Naive thymus-derived CD8-positive, alpha-beta T cell (primary cell): ENCODE results near the gene CTNNA2. TPM values are rescaled to one million over a fixed set of nuclear protein-coding genes. Genes with fewer than 3 reads are reported as not detected.

Source experiments
- ATAC-seq, 2 donors: fragments of 150-1000 bp; cut with Tn5 transposase in 1 of 2; sonication (Bioruptor Pico), chemical (Tn5 transposase) in 1 of 2; 1 replicate in 1 of 2; 2 replicates in 1 of 2; pipeline ENCODE4 v1.10.0; 2021; ENCODE audit warnings: mild to moderate bottlenecking in 2 of 2, moderate library complexity in 2 of 2
- POLR2A ChIA-PET: fragments of 350-600 bp; sonication (Branson Sonifier 250); formaldehyde crosslinking; loops from one replicate; lab custom pipeline; 2021; ENCODE audit warnings: antibody characterized with exemption; lab: Charles Lee
- DNase-seq, 10 donors: peaks; one replicate each; pipeline versions ENCODE4 v3.0.0 to v3.0.0-alpha.2; 2020 to 2022
- H3K27ac Mint-ChIP-seq, 10 donors: one replicate each; pipeline ENCODE4 v1.8.0; 2020 to 2022; ENCODE audit warnings: mild to moderate bottlenecking in 10 of 10, mixed read lengths in 10 of 10, moderate library complexity in 4 of 10, inconsistent platforms in 1 of 10
- H3K27me3 Mint-ChIP-seq, 5 donors: one replicate each; pipeline ENCODE4 v1.8.0; 2021 to 2022; ENCODE audit warnings: mixed read lengths in 5 of 5
- H3K36me3 Mint-ChIP-seq, 3 donors: one replicate each; pipeline ENCODE4 v1.8.0; 2020 to 2022; ENCODE audit warnings: mixed read lengths in 3 of 3, mild to moderate bottlenecking in 2 of 3, inconsistent platforms in 1 of 3
- H3K4me1 Mint-ChIP-seq, 4 donors: one replicate each; pipeline ENCODE4 v1.8.0; 2021 to 2022; ENCODE audit warnings: mixed read lengths in 4 of 4
- H3K4me3 Mint-ChIP-seq, 10 donors: one replicate each; pipeline ENCODE4 v1.8.0; 2020 to 2022; ENCODE audit warnings: mild to moderate bottlenecking in 10 of 10, mixed read lengths in 10 of 10, moderate library complexity in 6 of 10, inconsistent platforms in 1 of 10
- H3K9me3 Mint-ChIP-seq, 9 donors: one replicate each; pipeline ENCODE4 v1.8.0; 2020 to 2022; ENCODE audit warnings: mixed read lengths in 9 of 9, mild to moderate bottlenecking in 3 of 9, inconsistent platforms in 1 of 9, moderate library complexity in 1 of 9
- polyA plus RNA-seq, 3 donors: library from polyadenylated mRNA; unstranded; fragments of 300-500 nt; fragmentation: Illumina TruSeq; gene quantifications; one replicate each; pipeline ENCODE4 v1.2.3, GENCODE V29; 2021
- total RNA-seq, 8 experiments: library from RNA in 2 of 8; stranded (reverse) in 2 of 8; gene quantifications; one replicate each; pipeline ENCODE4 v1.2.3 and lab custom pipeline; 2021 to 2026

The CTNNA2 gene
- total and polyA plus RNA-seq, 5 experiments from 2014 or later: not detected

DNA sequence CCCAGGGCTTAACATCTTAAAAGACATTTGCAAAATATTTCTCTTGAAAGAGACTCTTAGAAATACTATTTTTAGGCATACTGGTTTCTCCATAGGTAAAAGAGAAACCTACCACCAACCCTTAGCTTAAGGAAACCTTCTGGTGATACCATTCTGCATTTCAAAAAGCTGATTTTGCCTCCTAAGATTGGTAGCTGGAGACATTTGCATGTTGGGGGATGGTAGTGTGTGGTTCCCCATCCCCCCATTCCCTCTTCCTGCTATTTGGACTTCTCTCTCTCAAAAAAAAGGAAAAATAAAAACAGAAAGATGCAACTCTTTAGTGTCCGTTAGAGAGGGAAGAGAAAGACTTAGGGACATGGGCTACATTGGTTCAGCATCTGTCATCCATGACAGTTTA lies 787.5 kb downstream of the CTNNA2 start:
- peaks cover 0 to 4% (median 0%) of the 10 kb centered on the region in 3 donors for H3K36me3 Mint-ChIP-seq
- H3K4me1 Mint-ChIP-seq: peaks cover 0 to 2% (median 0%) of the 10 kb centered on the region in 4 donors
- peaks cover 0 to 15% (median 3%) of the 10 kb centered on the region in 9 donors for H3K9me3 Mint-ChIP-seq
- no peak overlapping the region for H3K27ac Mint-ChIP-seq
- no peak for DNase-seq
- H3K27me3 Mint-ChIP-seq: peaks cover 23 to 52% (median 43%) of the 10 kb centered on the region in 5 donors
- no peak for ATAC-seq
- H3K4me3 Mint-ChIP-seq: no peak overlapping the region
- POLR2A ChIA-PET: no interaction called here

DNA sequence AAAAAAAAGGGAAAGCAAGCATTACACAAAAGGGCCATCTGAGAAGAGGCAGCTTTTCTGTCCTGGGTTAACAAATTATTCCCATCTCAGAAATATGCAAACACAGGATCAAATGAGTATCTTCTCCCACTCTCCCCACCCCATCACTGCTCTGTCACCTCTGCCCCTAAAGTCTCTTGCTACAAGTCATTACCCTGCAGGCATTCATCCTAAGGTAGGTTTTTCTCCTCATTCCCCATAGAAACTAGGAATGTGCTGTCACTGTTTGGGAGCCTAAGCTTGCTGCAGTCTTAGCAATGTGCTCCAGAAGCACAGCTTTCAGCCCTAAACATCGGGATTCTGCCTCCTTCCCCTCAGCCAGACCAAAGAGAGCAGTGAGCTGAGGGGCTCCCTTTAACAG lies 788.1 kb downstream of the CTNNA2 start:
- peaks cover 25 to 54% (median 43%) of the 10 kb centered on the region in 5 donors for H3K27me3 Mint-ChIP-seq
- peaks cover 0 to 19% (median 2%) of the 10 kb centered on the region in 9 donors for H3K9me3 Mint-ChIP-seq
- POLR2A ChIA-PET: no interaction called here
- H3K4me1 Mint-ChIP-seq: peaks cover 0 to 2% (median 0%) of the 10 kb centered on the region in 4 donors
- peak overlapping the region in 1 of 10 donors; percentile 18 for H3K27ac Mint-ChIP-seq
- DNase-seq: no peak
- H3K4me3 Mint-ChIP-seq: no peak overlapping the region
- no peak for ATAC-seq
- H3K36me3 Mint-ChIP-seq: peaks cover 0 to 4% (median under 1%) of the 10 kb centered on the region in 3 donors

DNA sequence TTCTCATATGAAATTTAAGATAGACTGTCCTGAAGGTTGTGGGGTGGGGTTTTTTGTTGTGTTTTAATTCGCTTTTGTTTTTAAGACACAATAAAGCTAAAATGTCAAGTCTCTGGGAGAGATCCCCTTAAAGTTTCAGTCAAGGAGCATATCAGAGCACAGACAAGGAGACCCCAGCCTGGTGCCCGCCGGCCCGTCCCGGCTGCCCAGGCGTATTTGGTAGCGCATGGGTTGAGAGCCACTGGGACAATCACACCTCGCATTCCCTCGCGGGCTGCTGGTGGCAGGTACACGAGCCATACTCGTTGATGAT lies 789.1 kb downstream of the CTNNA2 start:
- Mint-ChIP-seq H3K9me3 (peaks cover 0 to 17% (median 7%) of the 10 kb centered on the region in 9 donors), H3K36me3 (peaks cover 0 to 7% (median 6%) of the 10 kb centered on the region in 3 donors), H3K4me3 (no peak overlapping the region), H3K27ac (no peak overlapping the region), H3K27me3 (peaks cover 25 to 62% (median 47%) of the 10 kb centered on the region in 5 donors), H3K4me1 (peaks cover 0 to 2% (median 0%) of the 10 kb centered on the region in 4 donors)
- ATAC-seq (no peak), DNase-seq (no peak)
- POLR2A ChIA-PET: no interaction called here

DNA sequence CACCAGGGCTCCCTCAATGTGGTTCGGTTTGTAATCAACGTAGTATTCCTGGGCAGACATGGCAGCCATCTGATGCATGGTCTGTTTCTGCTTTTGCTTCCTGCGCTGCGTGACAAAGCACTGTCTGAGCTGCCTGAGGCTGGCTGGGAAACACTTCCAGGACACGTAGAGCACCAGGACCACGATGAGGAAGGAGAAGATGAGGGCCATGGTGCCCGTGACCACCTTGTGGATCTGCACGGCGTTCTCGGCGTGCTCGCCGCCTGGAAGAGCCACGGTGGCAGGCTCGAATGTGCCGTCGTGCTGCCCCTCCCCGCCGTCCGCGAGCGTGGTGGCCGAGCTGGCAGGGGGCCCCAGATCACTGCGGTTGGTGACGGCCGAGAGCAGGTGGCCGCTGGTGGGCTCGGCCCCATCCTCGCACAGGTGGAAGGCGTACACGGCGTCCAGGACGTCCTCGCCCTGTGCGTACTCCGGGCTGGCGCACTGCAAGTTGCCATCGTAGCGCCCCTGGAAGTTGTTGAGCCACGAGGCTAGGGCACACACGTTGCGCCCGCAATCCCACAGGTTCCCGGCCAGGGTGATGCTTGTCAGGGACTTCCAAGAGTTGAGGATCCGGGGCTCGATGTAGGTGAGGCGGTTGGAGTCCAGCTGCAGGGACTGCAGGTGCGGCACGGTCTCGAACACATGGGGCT lies 789.6 kb downstream of the CTNNA2 start:
- H3K27me3 Mint-ChIP-seq: peaks cover 25 to 62% (median 44%) of the 10 kb centered on the region in 5 donors
- H3K4me1 Mint-ChIP-seq: peaks cover 0 to 2% (median 0%) of the 10 kb centered on the region in 4 donors
- H3K36me3 Mint-ChIP-seq: peaks cover 0 to 7% (median 6%) of the 10 kb centered on the region in 3 donors
- POLR2A ChIA-PET: no interaction called here
- H3K9me3 Mint-ChIP-seq: peaks cover 0 to 17% (median 7%) of the 10 kb centered on the region in 9 donors
- ATAC-seq (no peak), DNase-seq (no peak)
- H3K27ac Mint-ChIP-seq: no peak overlapping the region
- H3K4me3 Mint-ChIP-seq: no peak overlapping the region

DNA sequence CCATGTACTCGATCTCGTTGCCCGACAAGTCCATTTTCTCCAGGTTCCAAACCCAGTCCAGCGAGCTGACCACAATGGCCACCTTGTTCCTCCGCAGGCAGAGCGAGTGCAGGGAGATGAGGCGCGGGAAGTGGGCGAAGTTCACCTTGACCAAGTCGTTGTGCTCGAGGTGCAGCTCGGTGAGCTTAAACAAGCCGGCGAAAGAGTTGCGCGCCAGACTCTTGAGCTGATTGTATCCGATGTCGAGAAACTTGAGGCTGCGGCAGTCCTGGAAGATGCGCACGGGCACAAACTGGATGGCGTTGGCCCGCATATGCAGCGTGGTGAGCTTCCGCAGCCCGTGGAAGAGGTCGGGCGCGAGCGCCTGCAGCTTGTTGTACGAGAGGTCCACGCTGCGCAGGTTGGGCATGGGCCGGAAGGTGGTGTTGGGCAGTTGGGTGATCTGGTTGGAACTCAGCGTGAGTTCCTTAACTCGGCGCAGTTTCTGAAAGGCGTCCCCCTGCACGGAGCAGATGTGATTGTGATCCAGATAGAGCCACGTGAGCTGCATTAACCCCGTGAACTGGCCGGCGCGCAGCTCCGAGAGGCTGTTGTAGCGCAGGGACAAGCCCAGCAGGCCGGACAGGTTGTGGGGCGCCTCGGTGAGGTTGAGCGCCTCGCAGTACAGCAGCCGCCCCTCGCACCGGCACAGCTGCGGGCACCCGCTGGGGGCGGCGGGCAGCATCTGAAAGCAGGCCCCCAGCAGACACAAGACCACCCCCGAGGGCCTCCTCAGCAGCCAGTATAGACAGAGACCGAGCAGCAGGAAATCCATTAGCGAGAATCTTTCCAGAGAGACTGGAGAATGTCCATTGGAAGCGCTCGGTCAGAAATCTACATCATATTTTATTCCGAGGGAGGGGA lies 790.4 kb downstream of the CTNNA2 start:
- POLR2A ChIA-PET: no interaction called here
- Mint-ChIP-seq H3K27me3 (peaks cover 25 to 62% (median 45%) of the 10 kb centered on the region in 5 donors), H3K27ac (no peak overlapping the region), H3K36me3 (peaks cover 0 to 11% (median 6%) of the 10 kb centered on the region in 3 donors), H3K4me3 (no peak overlapping the region), H3K4me1 (peaks cover 0 to 2% (median 0%) of the 10 kb centered on the region in 4 donors), H3K9me3 (peaks cover 0 to 17% (median 8%) of the 10 kb centered on the region in 9 donors)
- DNase-seq: no peak
- ATAC-seq: no peak

DNA sequence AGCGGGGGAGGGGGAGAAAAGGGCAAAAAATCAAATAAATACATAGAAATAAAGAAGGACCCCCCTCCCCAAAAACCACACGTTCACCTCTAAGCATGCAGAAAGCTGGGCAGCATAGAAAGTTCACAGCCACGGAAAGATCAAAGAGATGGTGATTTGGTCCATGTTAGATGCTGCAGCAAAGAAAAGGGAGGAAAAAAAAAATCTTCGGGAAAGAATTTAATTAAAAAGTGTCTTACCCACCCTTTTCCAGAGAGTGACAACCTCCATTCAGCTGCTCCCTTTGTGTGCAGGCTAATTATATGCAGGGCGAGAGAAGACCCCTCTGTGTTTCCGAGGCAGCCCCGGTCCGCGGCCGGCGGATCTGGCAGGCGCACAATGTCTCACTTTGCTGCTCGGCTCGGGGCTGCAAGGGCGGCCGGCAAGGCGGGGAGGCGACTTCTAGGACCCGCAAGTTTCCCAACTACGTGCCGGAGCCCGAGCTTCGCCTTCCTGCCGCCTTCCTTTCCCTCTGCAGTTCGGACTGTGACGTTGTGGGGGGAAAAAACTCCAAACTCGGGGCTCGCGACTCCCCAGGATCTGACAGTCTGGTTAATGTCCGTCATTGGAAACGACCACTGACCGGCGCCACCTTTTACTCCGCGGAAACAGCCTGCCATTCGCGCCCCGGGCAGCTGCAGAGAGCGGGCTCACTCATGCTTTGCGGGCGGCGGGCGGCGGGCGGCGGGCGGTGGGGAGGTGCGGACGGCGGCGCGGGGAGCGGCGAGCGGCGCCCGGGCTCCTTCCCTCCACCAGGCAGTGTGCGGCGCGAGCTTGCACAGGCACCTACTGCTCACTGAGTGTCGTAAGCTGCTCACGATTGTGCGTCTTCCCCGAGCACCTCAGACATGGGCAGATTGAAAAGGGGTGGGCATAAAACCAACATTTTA lies 791.3 kb downstream of the CTNNA2 start, which contains the start of gene LRRTM1:
TSS of gene LRRTM1 (minus strand) at position 844 of the 929 bp plus-strand sequence. CDS start 933 bp downstream, outside the sequence.
- DNase-seq (no peak), ATAC-seq (no peak)
- Mint-ChIP-seq H3K27ac (no peak within 1 kb of the TSS), H3K4me3 (no peak within 1 kb of the TSS), H3K9me3 (peaks cover 0 to 19% (median 8%) of the 10 kb centered on the region in 9 donors), H3K27me3 (peaks cover 25 to 62% (median 42%) of the 10 kb centered on the region in 5 donors), H3K4me1 (peaks cover 0 to 2% (median 0%) of the 10 kb centered on the region in 4 donors), H3K36me3 (peaks cover 0 to 11% (median 6%) of the 10 kb centered on the region in 3 donors)
- POLR2A ChIA-PET: no interaction called here

DNA sequence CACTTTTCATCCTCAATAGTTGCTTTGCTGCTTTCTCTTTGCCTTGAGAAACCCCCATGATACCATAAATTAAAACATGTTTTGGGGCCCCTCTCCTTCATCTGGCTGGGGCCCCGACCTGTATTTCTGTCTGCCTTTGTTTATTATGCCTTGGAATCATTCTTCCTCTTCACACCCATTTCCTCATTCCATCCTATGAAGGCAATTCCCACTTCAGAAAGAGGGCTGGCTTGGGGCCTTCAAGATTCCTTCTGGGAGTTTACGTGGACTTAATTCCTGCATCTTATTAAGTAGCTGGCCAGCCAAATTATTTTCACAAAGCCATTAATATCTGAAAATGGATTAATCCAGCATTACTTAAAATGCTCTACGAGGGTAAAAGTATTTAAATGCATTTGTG lies 798.5 kb downstream of the CTNNA2 start:
- POLR2A ChIA-PET: no interaction called here
- peaks cover 0 to 6% (median 5%) of the 10 kb centered on the region in 5 donors for H3K27me3 Mint-ChIP-seq
- DNase-seq: no peak

DNA sequence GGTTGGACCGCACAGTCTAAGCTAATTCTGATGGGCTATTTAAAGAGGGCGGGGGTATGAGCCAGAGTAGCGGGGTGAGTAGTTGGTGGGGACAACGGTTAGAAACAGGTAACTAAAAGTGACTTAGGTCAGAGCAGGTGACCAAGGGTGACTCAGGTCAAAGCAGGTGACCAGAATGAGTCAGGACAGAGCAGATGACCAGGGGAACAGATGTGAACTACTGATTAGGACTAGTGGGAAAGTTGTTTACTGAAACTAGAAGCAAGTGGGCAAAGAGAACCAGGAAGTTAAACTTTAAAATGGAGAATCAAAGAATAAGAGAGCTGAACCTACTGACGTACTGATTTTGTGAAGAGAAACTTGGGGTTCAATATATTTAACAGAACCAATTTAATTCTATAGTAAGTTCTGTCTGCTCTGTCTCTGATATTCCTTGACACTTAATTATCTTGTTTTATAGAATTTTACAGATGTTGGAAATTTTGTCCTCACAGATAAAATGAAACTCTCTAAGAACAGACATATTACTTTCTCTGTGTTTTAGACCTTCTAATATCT lies 799.5 kb downstream of the CTNNA2 start:
- H3K27me3 Mint-ChIP-seq: peaks cover 0 to 5% (median 0%) of the 10 kb centered on the region in 5 donors
- POLR2A ChIA-PET: no interaction called here
- DNase-seq (no peak), ATAC-seq (no peak)
- H3K27ac Mint-ChIP-seq: no peak overlapping the region
- peaks cover 0 to 4% (median 0%) of the 10 kb centered on the region in 3 donors for H3K36me3 Mint-ChIP-seq
- H3K4me3 Mint-ChIP-seq: no peak overlapping the region
- H3K4me1 Mint-ChIP-seq: no peaks in the 10 kb centered on the region
- peaks cover 0 to 16% (median 5%) of the 10 kb centered on the region in 9 donors for H3K9me3 Mint-ChIP-seq

More for the DNA sequence above, 798.5 kb downstream of the CTNNA2 start:
- ATAC-seq: no peak
- H3K27ac Mint-ChIP-seq: no peak overlapping the region
- H3K36me3 Mint-ChIP-seq: peaks cover 0 to 6% (median 2%) of the 10 kb centered on the region in 3 donors
- peaks cover 0 to 21% (median 5%) of the 10 kb centered on the region in 9 donors for H3K9me3 Mint-ChIP-seq
- no peaks in the 10 kb centered on the region for H3K4me1 Mint-ChIP-seq
- no peak overlapping the region for H3K4me3 Mint-ChIP-seq

DNA sequence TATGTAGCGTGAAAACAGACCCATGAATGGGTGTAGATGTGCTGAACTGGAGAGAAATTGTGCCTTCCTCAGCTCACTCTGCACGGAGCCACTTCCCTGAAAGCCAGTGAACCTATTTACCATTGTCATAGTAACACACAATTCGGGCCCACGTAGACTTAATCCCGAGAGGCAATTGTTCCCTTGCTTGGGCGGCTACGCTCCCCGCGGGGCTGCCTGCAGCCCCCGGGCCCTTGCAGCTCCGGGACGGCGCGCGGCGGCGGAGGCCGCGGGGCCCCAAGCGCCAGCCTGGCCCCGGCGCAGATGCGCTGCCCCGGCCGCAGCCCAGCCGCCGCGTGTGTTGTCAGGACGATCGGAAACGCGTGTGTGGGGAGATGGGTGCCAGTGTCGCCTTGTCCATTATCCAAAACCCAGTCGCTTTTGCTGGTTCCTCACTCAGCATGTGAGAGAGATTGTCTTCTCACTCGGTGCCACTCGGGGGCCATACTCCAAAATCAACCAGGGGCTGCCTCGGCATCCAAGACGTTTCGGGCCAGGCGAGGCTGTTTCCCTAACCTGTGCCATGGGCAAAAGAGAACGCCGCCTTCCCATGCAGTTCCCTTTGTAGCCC lies 809.6 kb downstream of the CTNNA2 start:
- Mint-ChIP-seq H3K9me3 (peaks cover 0 to 12% (median 0%) of the 10 kb centered on the region in 9 donors), H3K27me3 (peaks cover 0 to 11% (median 7%) of the 10 kb centered on the region in 5 donors), H3K4me1 (no peaks in the 10 kb centered on the region), H3K4me3 (no peak overlapping the region), H3K36me3 (no peaks in the 10 kb centered on the region), H3K27ac (no peak overlapping the region)
- DNase-seq (no peak), ATAC-seq (no peak)
- POLR2A ChIA-PET: no interaction called here

DNA sequence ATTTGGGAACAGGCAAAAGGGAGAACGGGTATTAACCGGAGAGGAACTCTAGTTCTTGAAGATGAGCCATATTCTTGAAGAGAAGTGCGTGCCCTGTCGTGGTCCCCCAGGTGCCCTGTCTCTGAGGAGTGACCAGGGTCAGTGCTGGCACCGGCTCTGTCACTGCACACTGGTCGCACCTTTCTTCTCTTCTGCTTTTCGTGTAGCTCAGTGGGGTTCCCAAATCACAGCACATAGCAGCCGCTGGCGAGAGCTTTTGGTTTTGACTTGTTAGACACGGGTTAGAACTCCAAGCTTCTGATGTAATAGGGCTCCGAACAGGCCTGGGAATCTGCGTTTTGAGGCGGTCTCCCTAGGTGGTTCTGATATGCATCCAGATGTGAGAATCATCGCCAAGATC lies 810.1 kb downstream of the CTNNA2 start:
- no peak overlapping the region for H3K4me3 Mint-ChIP-seq
- peaks cover 0 to 6% (median 0%) of the 10 kb centered on the region in 9 donors for H3K9me3 Mint-ChIP-seq
- DNase-seq: no peak
- POLR2A ChIA-PET: no interaction called here
- ATAC-seq: no peak
- no peak overlapping the region for H3K27ac Mint-ChIP-seq
- no peaks in the 10 kb centered on the region for H3K4me1 Mint-ChIP-seq
- no peaks in the 10 kb centered on the region for H3K36me3 Mint-ChIP-seq
- peaks cover 0 to 12% (median 6%) of the 10 kb centered on the region in 5 donors for H3K27me3 Mint-ChIP-seq

DNA sequence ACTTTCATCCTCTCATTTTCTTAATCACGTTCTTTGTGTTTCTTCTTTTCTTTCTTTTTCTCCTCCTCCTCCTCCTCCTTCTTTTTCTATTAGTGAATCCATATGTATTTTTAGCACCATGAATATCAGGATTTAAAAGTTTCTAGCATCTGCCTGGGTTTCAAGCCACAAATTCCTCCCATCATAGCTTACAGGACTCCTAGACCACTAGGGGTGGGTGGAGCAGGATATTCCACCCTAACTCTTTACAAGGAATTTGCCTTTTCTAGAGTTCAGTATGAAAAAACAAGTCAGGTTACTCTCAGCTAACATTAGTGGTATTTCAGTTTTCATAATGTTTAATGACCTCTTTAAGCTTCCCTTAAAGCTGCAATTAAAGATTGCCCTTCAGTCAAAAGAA lies 810.8 kb downstream of the CTNNA2 start:
- POLR2A ChIA-PET: no interaction called here

More for the DNA sequence above, 810.8 kb downstream of the CTNNA2 start:
- Mint-ChIP-seq H3K27me3 (peaks cover 2 to 17% (median 7%) of the 10 kb centered on the region in 5 donors), H3K9me3 (peaks cover 0 to 2% (median 0%) of the 10 kb centered on the region in 9 donors), H3K27ac (no peak overlapping the region), H3K4me3 (no peak overlapping the region), H3K4me1 (no peaks in the 10 kb centered on the region), H3K36me3 (no peaks in the 10 kb centered on the region)
- no peak for ATAC-seq
- DNase-seq: no peak
